Epithelial cell of proximal tubule (primary cell): ENCODE results near the gene BTBD18. TPM values are rescaled to one million over a fixed set of nuclear protein-coding genes. Genes with fewer than 3 reads are reported as not detected.
A peak's percentile ranks its signal among the peaks of the same experiment; 100 is the strongest.

Experiments used
- DNase-seq: peaks from one replicate; pipeline ENCODE4 v3.0.0-alpha.2; 2011; ENCODE audit warnings: low read depth
- H3K4me3 ChIP-seq: 2 replicates; pipeline ENCODE4 v1.5.1; 2011; ENCODE audit warnings: low read depth, mild to moderate bottlenecking, low read length
- total RNA-seq: library from RNA; depleted of rRNA; stranded (reverse); fragments of >200 nt; gene quantifications from 2 replicates; pipeline ENCODE4 v1.2.3, GENCODE V29; 2015
- TF ChIP-seq, protein P1 (sequence below): conservative IDR thresholded peaks from 2 replicates; pipeline ENCODE4 v1.5.1; 2012; ENCODE audit warnings: low read depth, mild to moderate bottlenecking, low read length

BTBD18 gene
- total RNA-seq, 1 donor from 2014 or later, result not detected

DNA sequence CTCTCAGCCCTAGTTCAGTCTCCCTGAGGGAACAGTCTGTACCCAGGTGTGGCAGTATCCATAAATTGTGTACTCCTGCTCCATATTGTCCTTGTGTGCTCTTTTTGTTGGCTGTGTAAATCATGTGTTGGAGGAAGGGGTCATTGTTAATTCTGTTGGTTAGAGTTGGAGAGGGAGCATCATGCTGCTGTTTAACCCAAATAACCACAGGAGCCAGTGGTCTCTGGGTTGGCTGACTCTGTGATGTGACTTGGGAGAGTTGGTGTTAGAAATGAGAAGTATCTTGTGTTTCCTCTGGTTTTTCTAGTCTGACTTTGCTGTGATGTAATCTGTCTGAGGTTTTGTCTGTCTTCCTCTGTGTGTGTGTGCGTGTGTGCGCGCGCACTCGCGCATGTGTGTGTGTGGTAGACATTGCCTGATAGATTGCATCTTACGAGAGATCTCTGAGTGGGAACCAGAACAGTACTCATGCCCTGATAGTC, 40.5 kb upstream of the BTBD18 start:
- TF ChIP-seq, protein P1, sequence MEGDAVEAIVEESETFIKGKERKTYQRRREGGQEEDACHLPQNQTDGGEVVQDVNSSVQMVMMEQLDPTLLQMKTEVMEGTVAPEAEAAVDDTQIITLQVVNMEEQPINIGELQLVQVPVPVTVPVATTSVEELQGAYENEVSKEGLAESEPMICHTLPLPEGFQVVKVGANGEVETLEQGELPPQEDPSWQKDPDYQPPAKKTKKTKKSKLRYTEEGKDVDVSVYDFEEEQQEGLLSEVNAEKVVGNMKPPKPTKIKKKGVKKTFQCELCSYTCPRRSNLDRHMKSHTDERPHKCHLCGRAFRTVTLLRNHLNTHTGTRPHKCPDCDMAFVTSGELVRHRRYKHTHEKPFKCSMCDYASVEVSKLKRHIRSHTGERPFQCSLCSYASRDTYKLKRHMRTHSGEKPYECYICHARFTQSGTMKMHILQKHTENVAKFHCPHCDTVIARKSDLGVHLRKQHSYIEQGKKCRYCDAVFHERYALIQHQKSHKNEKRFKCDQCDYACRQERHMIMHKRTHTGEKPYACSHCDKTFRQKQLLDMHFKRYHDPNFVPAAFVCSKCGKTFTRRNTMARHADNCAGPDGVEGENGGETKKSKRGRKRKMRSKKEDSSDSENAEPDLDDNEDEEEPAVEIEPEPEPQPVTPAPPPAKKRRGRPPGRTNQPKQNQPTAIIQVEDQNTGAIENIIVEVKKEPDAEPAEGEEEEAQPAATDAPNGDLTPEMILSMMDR, result no peak
- H3K4me3 ChIP-seq, result peak overlapping the region; percentile 1
- DNase-seq, result no peak

DNA sequence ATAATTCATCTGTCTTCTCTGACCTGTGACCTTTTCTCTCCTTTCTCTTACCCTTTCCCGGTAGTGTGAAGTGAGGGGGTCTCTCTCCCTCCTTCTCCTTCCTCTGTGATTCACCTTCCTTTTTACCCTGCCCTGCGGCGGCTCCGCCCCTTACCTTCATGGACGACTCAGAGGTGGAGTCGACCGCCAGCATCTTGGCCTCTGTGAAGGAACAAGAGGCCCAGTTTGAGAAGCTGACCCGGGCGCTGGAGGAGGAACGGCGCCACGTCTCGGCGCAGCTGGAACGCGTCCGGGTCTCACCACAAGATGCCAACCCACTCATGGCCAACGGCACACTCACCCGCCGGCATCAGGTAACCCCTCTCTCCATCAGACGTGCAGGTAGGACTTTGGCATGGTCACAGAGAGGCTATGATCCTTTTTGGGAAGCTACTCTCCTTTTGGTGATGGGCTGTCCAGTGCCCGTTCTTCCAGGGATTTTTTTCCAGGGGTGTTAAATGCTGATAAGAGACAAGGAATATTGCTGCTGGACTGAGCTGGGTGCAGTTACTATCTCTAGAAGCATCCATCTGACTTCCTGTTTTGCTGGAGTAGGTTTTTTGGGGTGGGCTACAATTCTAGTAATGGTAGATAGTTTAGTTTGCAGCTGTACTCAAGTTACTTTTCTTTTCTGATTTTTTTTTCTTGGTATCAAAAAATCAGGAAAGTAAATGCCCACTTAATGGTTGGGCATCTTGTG, 39.9 kb upstream of the BTBD18 start:
- no peak for DNase-seq
- TF ChIP-seq, protein P1, result no peak
- H3K4me3 ChIP-seq, result peak overlapping the region; percentile 21

DNA sequence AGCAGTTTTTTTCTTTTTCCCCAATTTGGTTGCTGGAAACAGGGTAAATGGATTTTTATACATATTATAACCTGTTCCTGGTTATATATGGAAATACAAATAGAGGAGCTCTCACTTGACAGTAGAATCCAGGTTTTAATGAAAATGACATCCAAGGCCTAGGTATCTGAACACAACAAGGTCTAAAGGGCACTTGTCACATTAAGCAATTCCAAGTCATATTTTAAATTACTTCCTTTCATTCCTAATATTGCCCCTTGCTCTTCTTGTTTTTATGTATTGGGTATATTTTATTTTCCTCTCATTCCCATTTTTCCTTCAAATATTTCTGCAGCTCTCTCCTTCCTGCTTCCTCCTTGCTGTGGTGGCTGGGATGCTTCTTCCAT, 37.1 kb upstream of the BTBD18 start:
- no peak overlapping the region for H3K4me3 ChIP-seq
- no peak for DNase-seq
- TF ChIP-seq, protein P1, result no peak

DNA sequence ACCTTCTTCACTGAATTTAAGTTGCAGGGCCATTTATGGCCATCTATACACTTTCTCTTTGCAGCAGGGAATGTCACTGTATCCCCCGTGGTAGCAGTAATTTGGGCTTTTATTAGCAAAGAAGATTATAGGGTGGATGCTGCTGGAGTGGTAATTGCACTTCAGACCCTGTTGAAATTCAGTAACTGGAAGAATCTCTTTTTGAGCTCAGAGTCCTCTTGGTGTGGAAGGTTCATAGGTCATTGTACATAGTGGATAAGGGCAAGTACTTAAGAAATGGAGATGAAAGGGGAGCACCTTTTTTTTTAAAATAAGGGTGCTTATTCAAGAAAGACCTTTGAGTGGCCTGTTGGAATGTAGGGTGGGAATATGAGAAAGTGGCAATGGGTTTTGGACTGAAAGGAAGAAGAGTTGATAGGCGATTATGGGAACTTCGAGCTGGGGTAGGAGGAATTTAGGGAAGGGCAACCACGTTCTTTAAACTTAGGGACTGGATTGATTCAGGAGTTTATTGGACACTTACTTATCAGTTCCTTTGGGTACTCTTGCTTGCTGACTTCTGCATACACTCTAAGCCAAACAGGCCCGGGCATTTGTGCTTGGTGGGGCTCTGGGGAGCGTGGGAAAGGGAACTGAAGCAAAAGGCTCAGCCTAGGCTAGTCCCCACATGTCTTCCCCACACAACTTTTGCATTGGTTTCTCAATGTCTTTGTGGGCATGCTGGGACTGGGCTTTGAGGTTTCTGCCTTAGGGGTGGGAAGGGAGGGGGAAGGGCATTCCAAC, 36.5 kb upstream of the BTBD18 start:
- DNase-seq, result no peak
- no peak overlapping the region for H3K4me3 ChIP-seq
- TF ChIP-seq, protein P1, result no peak

DNA sequence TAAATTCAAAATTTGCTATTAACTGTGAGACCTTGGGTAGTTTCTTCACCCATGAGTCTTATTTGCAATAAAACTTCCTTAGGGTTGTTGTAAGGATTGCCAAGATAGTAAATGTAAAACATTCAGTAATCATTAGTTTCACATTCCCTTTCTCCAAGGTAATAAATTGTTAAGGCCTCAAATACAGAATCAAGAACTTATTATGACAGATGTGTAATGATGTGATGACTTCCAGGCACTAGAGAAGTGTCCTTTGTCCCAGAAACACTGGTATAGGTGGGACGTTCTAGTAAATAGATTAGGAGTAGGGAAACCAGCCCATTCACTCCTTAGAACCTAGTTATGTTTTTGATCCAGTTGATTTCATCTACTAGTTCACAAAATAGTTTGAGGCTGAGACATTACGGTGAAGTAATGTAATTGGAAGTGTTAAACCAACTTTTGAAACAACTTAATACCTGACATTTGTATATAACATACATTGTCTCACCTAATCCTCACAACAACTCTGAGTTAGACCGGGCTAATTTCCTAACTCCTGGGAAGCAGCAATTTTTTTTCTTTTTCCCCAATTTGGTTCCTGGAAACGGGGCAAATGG, 35.5 kb upstream of the BTBD18 start:
- DNase-seq, result no peak
- TF ChIP-seq, protein P1, result no peak
- H3K4me3 ChIP-seq, result no peak overlapping the region

DNA sequence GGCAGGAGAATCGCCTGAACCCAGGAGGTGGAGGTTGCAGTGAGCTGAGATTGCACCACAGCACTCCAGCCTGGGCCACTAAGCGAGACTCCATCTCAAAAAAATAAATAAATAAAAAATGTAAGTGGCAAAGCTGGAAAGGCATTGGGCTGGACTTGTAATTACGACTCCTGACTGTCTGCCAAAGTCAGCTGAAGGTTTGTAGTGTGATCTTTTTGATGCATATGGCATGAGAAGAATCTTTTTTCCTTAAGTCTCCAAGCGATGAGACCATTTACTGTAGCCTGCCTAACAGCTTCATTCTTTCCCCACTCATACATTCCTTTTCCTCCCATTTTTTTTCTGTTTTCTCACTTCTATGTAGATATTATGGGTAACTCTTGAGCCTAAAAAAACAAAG, 34.8 kb upstream of the BTBD18 start:
- DNase-seq, result no peak
- TF ChIP-seq, protein P1, result no peak
- H3K4me3 ChIP-seq, result no peak overlapping the region
